Activated CD4-positive, alpha-beta T cell treated with anti-CD3 and anti-CD28 coated beads for 1 hour (primary cell): ENCODE measurements around the gene GYS1.
A peak's percentile ranks its signal among the peaks of the same experiment; 100 is the strongest.

Experiments
- DNase-seq: peaks from one replicate; pipeline ENCODE4 v3.0.0-alpha.2; 2020

The GYS1 gene

GRCh38 chr19:48962849-48963165 lies 30.3 kb downstream of the GYS1 start:
- no peak for DNase-seq

- no peak for DNase-seq
These were observed 30.9 kb downstream of the GYS1 start for GRCh38 chr19:48962029-48962848.

DNA sequence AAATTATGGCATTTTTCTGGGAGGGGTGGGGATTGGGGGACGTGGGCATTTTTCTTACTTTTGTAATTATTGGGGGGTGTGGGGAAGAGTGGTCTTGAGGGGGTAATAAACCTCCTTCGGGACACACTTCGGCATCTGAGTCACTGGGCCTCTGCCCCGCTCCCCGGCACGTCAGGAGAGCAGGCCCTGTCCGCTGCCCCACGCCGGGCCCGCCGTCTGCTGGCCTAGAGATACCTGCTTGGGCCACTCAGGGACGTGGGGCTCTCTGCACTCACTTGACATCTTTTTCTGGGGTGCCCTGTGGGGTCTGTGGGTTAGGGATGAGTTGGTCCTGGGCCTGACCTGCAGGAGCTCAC lies 31.5 kb downstream of the GYS1 start:
- no peak for DNase-seq

DNA sequence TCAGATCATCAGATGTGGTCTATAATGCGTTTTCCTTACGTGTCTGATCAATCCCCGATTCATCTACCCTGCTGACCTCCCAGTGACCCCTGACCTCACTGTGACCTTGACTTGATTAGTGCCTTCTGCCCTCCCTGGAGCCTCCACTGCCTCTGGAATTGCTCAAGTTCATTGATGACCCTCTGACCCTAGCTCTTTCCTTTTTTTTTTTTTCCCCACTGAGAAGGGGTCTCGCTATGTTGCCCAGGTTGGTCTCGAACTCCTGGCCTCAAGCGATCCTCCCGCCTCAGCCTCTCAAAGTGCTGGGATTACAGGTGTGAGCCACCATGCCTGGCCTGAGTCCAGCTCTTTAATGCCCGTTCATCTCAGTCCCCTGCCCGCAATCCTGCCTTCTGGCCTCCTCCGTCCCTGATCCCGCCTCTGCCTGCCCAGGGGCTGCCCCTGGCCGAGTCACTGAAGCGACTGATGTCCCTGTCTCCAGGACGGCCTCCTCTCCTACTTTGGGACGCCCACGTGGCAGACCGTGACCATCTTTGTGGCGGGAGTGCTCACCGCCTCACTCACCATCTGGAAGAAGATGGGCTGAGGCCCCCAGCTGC lies 32.0 kb downstream of the GYS1 start:
- no peak for DNase-seq

DNA sequence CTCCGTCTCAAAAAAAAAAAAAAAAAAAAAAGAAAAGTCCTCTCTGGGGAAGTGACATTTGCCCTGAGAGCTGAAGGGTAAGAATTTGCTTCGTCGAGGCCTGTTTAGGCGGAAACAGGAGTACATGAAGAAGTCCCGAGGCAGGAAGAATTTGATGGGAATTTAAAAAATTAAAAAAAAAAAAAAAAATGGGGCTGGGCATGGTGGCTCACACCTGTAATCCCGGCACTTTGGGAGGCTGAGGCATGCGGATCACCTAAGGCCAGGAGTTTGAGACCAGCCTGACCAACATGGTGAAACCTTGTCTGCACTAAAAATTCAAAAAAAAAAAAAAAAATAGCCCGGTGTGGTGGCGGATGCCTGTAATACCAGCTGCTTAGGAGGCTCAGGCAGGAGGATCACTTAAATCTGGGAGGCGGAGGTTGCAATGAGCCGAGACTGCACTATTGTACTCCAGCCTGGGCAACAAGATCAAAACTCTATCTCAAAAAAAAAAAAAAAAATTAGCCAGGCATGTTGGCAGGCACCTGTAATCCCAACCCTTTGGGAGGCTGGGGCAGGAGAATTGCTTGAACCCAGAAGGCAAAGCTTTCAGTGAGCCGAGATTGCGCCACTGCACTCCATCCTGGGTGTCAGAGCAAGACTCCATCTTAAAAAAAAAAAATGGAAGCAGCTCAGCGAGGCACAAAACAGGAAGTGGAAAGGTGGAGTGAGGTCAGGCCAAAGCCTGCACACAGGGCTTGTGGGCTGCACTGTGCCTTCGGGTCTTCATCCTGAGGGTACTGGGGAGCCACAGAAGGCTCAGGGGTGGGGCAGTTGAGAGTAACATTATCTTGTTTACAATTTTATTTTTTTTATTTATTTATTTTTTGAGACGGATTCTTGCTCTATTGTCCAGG lies 33.5 kb downstream of the GYS1 start:
- no peak for DNase-seq

DNA sequence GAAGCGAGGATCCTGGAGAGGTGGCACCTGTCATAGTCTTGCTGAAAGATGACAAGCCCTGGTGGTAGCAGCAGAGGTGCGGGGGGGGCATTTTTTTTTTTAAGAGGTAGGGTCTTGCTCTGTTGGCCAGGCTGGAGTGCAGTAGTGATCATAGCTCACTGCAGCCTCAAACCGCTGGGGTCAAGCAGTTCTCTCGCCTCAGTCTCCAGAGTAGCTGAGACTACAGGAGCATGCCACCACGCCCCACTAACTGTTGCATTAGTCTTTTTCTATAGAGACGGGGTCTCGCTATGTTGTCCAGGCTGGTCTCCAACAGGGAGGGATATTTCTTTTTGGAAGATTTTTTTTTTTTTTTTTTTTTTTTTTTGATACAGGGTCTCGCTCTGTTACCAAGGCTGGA lies 35.1 kb downstream of the GYS1 start:
- no peak for DNase-seq

DNA sequence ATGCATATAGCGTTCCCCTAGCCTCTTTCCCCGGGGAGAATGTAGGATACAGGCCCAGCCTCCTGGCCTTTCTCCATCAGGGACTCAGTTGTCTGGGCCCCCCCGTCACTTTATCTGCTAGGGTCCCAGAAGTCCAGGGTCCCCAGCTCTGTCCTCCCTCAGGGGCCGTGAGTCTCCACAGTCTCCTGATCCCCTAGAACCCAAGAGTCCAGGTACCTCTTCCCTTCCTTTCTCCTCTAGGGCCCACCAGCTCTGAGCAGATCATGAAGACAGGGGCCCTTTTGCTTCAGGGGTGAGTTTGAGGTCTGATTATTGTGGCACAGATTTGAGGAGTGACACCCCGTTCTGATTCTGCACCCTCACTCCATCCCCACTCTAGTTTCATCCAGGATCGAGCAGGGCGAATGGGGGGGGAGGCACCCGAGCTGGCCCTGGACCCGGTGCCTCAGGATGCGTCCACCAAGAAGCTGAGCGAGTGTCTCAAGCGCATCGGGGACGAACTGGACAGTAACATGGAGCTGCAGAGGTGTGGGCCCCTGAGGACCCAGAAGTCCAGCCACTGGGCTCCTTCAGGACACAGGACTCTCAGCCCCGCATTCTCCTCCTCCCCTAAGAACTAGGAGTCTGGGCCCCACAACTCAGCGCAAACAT lies 37.7 kb downstream of the GYS1 start:
- DNase-seq: no peak

DNA sequence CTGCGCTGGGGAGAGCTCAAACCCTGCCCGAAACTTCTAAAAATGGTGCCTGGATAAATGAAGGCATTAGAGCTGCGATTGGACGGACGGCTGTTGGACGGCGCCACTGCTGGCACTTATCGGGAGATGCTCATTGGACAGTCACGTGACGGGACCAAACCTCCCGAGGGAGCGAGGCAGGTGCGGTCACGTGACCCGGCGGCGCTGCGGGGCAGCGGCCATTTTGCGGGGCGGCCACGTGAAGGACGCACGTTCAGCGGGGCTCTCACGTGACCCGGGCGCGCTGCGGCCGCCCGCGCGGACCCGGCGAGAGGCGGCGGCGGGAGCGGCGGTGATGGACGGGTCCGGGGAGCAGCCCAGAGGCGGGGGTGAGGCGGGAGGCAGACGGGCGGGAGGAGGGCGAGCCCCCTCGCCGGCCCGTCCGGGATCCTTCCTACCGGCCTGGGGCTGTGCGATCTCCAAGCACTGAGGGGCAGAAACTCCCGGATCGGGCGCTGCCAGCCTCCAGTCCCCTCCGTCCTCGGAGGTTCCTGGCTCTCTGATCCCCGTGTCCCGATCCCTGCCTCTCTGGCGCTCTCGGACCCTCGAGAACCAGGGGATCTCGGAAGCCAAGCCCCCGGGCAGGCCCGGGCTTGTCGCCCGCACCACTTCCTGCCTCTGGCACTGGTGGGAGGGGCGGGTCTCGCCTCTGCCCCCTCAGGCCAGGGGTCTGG lies 38.4 kb downstream of the GYS1 start, which contains the start of gene BAX:
TSS of gene BAX (plus strand) at position 281 of the 713 bp plus-strand sequence. CDS start at position 335, 54 bp downstream.
- peak; percentile 76 for DNase-seq

DNA sequence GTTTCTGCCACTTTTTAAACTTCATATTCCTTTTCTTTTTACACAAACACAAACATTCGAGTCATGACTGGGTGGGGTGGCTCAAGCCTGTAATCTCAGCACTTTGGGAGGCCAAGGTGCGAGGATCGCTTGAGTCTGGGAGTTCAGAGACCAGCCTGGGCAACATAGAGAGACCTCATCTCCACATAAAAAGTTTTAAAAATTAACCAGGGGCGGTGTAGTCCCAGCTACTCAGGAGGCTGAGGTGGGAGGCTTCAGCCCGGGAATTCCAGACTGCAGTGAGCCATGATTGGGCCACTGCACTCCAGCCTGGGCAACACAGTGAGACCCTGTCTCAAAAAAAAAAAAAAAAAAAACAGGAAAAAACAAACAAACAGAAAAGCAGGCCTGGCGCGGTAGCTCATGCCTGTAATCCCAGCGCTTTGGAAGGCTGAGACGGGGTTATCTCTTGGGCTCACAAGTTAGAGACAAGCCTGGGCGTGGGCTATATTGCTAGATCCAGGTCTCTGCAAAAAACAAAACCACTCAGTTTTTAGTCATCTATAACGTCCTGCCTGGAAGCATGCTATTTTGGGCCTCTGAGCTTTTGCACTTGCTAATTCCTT lies 39.0 kb downstream of the GYS1 start:
- DNase-seq: no peak

DNA sequence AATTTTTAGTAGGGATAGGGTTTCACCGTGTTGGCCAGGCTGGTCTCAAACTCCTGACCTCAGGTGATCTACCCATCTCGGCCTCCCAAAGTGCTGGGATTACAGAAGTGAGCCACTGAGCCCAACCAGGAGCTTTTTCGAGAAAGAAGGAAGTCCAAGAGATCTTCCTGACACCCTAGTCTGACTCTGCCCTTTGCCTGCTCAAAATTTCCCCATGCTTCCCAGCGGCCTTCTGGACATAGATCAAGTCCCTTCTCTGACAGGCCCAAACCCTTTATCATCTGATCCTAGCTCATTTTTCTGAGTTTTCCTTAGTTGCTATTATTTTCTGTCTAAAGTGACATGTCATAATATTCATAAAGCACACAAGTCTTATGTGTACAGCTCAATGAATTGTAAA lies 40.0 kb downstream of the GYS1 start:
- DNase-seq: no peak

- no peak for DNase-seq
These were observed 42.1 kb downstream of the GYS1 start for GRCh38 chr19:48950830-48951519.

DNA sequence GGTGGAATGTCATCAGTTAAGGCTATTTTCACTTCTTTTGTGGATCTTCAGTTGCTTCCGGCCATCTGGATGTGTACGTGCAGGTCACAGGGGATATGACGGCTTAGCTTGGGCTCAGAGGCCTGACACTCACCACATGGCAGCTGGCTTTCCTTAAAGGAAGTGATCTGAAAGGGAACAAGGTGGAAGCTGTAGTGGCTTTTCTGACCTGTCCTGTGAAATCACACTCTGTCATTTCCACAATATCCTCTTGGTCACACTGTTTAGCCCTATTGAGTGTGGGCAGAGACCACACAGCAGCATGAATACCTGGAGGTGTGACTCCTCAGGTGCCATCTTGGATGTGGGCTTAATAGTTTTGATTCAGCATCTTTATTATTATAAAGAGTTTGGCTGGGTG lies 43.0 kb downstream of the GYS1 start:
- no peak for DNase-seq

DNA sequence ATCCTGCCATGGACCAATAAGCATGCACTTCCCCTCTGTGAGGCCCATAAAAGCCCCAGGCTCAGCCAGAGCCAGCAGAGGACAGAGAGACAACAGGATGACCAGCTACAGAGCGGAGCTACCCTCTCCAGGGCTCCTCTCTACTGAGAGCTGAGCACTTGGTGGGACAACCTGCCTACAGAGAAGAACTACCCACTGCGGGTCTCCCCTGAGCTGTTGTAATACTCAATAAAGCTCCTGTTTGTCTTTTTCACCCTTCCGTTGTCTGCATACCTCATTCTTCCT lies 45.9 kb downstream of the GYS1 start:
- DNase-seq: no peak

DNA sequence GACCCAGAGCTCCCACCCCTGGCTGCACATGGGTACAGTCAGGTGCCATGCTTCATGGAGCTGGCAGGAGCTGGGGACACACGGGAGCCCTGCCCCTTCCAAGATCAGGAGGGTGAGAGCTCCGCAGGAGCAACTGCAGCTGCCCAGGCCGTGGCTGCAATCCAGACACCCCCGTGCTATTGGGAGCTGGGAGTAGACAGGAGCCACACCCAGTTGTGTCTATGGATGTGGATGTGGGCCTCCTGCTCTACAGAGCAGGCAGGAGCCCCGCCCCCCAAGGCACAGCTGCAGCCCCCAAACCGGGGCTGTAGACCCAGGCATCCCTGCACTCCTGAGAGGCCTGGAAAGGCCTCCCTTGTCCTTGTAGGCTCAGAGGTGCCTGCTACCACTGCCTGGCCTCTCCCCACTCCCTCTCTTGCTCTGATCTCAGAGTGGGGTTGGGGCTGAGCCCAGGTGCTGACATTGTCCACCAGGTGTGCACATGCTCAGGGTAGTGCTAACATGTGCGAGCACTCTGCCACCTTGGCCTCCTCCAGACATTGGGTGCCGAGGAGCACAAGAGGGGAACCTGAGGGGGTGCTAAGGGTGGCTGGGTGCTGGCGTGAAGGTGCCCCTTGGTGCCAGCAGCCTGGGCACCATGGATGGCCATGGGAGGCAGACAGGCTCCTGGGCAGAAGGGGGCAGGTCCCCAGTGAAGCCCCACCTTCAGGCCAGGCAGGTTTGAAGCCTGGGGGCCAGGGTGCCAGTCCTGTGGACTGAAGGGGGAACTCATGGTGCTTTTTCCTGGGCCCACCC lies 46.4 kb downstream of the GYS1 start:
- DNase-seq: no peak

DNA sequence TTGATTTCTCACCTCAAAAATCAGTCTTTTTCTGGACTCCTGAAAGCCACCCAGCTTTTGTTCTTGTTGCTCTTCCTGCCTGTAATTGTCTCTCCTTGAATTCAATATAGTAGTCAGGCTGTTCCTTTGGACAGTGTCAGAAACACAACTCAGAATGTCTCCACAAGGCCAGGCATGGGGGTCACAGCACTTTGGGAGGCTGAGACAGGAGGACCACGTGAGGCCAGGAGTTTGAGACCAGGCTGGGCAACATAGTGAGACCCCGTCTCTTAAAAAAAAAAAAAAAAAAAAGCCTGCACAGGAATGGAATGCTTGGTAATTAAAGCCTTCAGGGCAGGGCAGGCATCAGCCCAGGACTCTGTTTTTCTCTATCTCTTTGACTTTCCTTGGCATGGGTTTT lies 47.3 kb downstream of the GYS1 start:
- DNase-seq: no peak

- no peak for DNase-seq
These were observed 47.7 kb downstream of the GYS1 start for GRCh38 chr19:48945415-48945814.

- DNase-seq: no peak
These were observed 50.0 kb downstream of the GYS1 start for GRCh38 chr19:48943081-48943480.

- DNase-seq: no peak
These were observed 52.2 kb downstream of the GYS1 start for GRCh38 chr19:48940902-48941301.

DNA sequence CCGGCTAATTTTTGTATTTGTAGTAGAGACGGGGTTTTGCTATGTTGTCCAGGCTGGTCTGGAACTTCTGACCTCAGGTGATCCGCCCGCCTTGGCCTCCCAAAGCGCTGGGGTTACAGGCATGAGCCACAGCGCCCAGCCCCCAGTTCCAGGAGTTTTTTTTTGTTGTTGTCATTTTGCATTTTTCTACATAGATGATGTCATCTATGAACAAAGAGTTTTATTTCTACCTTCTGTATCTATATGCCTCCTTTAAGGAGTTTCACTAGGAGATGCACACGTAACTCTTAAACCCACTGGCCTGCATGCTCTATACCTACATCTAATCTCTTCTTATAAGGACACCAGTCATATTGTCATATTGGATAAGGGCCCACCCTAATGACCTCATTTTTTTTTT lies 54.9 kb downstream of the GYS1 start:
- DNase-seq: no peak

DNA sequence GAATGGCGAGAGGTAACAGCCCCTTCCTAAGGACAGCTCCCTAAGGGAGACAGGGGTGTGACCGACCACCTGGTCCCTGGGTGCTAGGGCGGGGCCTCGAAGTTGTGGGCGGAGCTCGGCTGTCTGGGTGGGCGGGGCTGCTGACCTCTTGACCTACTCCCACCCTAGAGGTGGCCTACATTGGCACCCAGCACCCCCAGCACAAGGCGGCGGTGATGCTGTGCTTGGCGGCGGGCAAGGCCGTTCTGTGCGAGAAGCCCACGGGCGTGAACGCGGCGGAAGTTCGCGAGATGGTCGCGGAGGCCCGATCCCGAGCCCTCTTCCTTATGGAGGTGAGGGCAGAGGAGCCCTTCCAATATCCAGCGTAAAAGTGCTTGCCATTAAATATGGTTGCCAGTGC lies 57.2 kb downstream of the GYS1 start:
- DNase-seq: no peak

DNA sequence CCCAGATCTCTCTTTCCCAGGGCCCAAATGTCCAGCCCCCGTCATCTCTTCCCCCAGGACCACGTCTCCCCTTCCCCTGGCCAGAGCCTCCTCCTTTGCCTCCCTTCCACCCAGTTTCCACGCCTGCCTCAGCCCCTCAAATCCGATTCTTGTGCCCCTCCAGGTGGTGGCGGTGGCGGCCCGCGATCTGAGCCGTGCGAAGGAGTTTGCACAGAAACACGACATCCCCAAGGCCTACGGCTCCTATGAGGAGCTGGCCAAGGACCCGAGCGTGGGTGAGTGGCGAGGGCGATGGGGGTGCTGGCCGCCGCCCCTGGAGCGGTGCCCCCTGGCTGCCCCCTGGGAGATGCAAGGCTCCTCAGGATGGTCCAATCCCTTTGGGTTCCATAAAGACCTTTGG lies 58.3 kb downstream of the GYS1 start:
- no peak for DNase-seq
